ENCODE data around the gene F5.
"Not testable (repeated sequence)": the region's sequence is repeated elsewhere in the genome, so short reads cannot be mapped to it uniquely, and the experiment has no call there.

The F5 gene

GRCh38 chr1:169503601-169504000 is 82.7 kb downstream of the F5 start:
- DNase-seq, result not testable (repeated sequence)

- DNase-seq, result no peak
These were observed 86.5 kb downstream of the F5 start for GRCh38 chr1:169499807-169500206.

GRCh38 chr1:169497317-169497716 is 89.0 kb downstream of the F5 start:
- no peak for DNase-seq

GRCh38 chr1:169495916-169496315 is 90.4 kb downstream of the F5 start:
- no peak for DNase-seq

- no peak for DNase-seq
These were observed 91.1 kb downstream of the F5 start for GRCh38 chr1:169495046-169495775.

GRCh38 chr1:169494343-169494742 is 91.9 kb downstream of the F5 start:
- DNase-seq, result no peak

GRCh38 chr1:169493251-169493650 is 93.0 kb downstream of the F5 start:
- no peak for DNase-seq

GRCh38 chr1:169491845-169492281 is 94.4 kb downstream of the F5 start:
- DNase-seq, result no peak

- DNase-seq, result no peak
These were observed 98.1 kb downstream of the F5 start for GRCh38 chr1:169488157-169488556.

GRCh38 chr1:169487561-169487960 is 98.7 kb downstream of the F5 start:
- DNase-seq, result no peak

GRCh38 chr1:169487133-169487532 is 99.1 kb downstream of the F5 start:
- DNase-seq, result no peak

GRCh38 chr1:169486281-169487051 is 99.8 kb downstream of the F5 start:
- DNase-seq, result no peak

- peak; percentile 99 for DNase-seq
These were observed 100.6 kb downstream of the F5 start, which contains the start of gene SLC19A2 for GRCh38 chr1:169485431-169486280. SLC19A2 (minus strand) TSS chr1:169485944; CDS start chr1:169485766, 178 bp downstream.

GRCh38 chr1:169484683-169485430 is 101.4 kb downstream of the F5 start:
- DNase-seq, result peak; percentile 47

- no peak for DNase-seq
These were observed 102.2 kb downstream of the F5 start for GRCh38 chr1:169484101-169484500.

GRCh38 chr1:169483500-169483966 is 102.7 kb downstream of the F5 start:
- peak; percentile 30 for DNase-seq

- no peak for DNase-seq
These were observed 106.8 kb downstream of the F5 start for GRCh38 chr1:169479363-169480066.

- DNase-seq, result peak; percentile 12
These were observed 108.1 kb downstream of the F5 start for GRCh38 chr1:169478094-169478672.

- DNase-seq, result no peak
These were observed 110.4 kb downstream of the F5 start for GRCh38 chr1:169475806-169476387.

GRCh38 chr1:169474302-169474995 is 111.8 kb downstream of the F5 start:
- DNase-seq, result no peak
